Measurements from ENCODE around the gene MTARC1. TPM values are rescaled to one million over a fixed set of nuclear protein-coding genes. Genes with fewer than 3 reads are reported as not detected.

MTARC1 gene
- total and polyA plus RNA-seq, 9 of the 15 experiments (the other 6 are each of a cell fraction or from before 2014, with no cell fraction given): 0.07 to 0.14 (median 0.11) TPM; not detected in 6

GRCh38 chr1:220812308-220812707 lies 25.6 kb downstream of the MTARC1 start:
- in situ Hi-C loops (cut with MboI): loop anchor here (10.0 kb wide), 3 partner anchors 392 to 1642 kb away; no protein-coding TSS in a partner anchor
- no peak overlapping the region for H3K27ac ChIP-seq (ENCODE audit: extremely low read depth, low read depth, low read length)
- BruUV-seq (replicated peaks): no TSS peak

More at GRCh38 chr1:220812308-220812707, 25.6 kb downstream of the MTARC1 start:
- Histone ChIP-seq H3K4me1 (replicated peaks in 1 of 2; ENCODE audit: control insufficient read depth in 2 of 2, insufficient read depth in 2 of 2, low read length in 2 of 2) (peaks cover 2 to 4% of the 10 kb centered on the region in 2 experiments; a peak in 3 of 5 replicates), H2AFZ (ENCODE audit: low read depth, low read length) (no peak overlapping the region), H3K9me3 (replicated peaks; ENCODE audit: control insufficient read depth, insufficient read depth, low read depth, low read length) (no peaks in the 10 kb centered on the region), H3K79me2 (ENCODE audit: control insufficient read depth, insufficient read depth, low read length) (no peaks in the 10 kb centered on the region), H3K9ac (ENCODE audit: insufficient read depth in 1 of 2, low read depth in 2 of 2, low read length in 2 of 2) (no peak overlapping the region), H3K27me3 (ENCODE audit: control insufficient read depth in 2 of 2, insufficient read depth in 2 of 2, low read length in 2 of 2) (peaks cover 2 to 13% of the 10 kb centered on the region in 2 experiments; a peak in 3 of 5 replicates), H3K36me3 (ENCODE audit: control insufficient read depth, insufficient read depth, low read length) (no peaks in the 10 kb centered on the region), H4K20me1 (replicated peaks; ENCODE audit: control insufficient read depth, insufficient read depth, low read length) (0 out of 2 replicates have a peak, but pooled peaks cover 2% of the 10 kb centered on the region), H3K4me3 (no peak overlapping the region), H3K9me1 (ENCODE audit: control insufficient read depth, insufficient read depth, low read length) (no peaks in the 10 kb centered on the region), H3K4me2 (ENCODE audit: insufficient read depth, low read length) (no peak overlapping the region)
- ATAC-seq (no peak), DNase-seq (ENCODE audit: extremely low read depth in 1 of 4, low spot score in 3 of 4) (no peak), FAIRE-seq (no peak)
- TF ChIP-seq ZNF282 (CRISPR knock-in tag; IDR thresholded peaks at IDR 0.05): no peak
- no peak for TF ChIP-seq BACH1 (tag; IDR thresholded peaks at IDR 0.05)
- no peak for TF ChIP-seq ELF2 (CRISPR knock-in tag; IDR thresholded peaks at IDR 0.05)
- TF ChIP-seq ZNF639 (CRISPR knock-in tag; conservative IDR thresholded peaks at IDR 0.05 in 1 of 2, IDR thresholded peaks at IDR 0.05 in 1 of 2): no peak
- TF ChIP-seq E2F6 (IDR thresholded peaks at IDR 0.05; ENCODE audit: borderline replicate concordance in 1 of 2, extremely low read depth in 1 of 2, insufficient read depth in 1 of 2, insufficient read length in 1 of 2, low read depth in 1 of 2, low read length in 1 of 2, poor library complexity in 1 of 2, severe bottlenecking in 1 of 2): no peak
- no peak for TF ChIP-seq ARHGAP35 (IDR thresholded peaks at IDR 0.05; ENCODE audit: partially characterized antibody)
- no peak for TF ChIP-seq ARID1B (IDR thresholded peaks at IDR 0.05)
- TF ChIP-seq MAFK (IDR thresholded peaks at IDR 0.05; ENCODE audit: low read length): no peak
- TF ChIP-seq HEY1 (CRISPR knock-in tag; IDR thresholded peaks at IDR 0.05; ENCODE audit: borderline replicate concordance): no peak
- TF ChIP-seq SPI1 (IDR thresholded peaks at IDR 0.05; ENCODE audit: borderline replicate concordance, low read depth, low read length): no peak
- TF ChIP-seq MBD2 (IDR thresholded peaks at IDR 0.05; ENCODE audit: borderline replicate concordance, low read depth): no peak
- TF ChIP-seq MBD1 (CRISPR knock-in tag; IDR thresholded peaks at IDR 0.05): no peak
- ChIA-PET CTCF (ENCODE audit: low intra/inter-chr PET ratio) (no interaction called here), POLR2A (no interaction called here)
- intact Hi-C loops (cut with micrococcal nuclease): loop anchor here (5.0 to 10.0 kb wide), 2 partner anchors 65 to 202 kb away; partner anchors contain the start of gene HLX
- WGBS (ENCODE audit: insufficient coverage, low coverage, missing lambda C conversion rate): 0% methylated on average over 6 of the region's 6 CpGs
